Retinal pigment epithelial cell (primary cell): ENCODE measurements around the gene LPP.

Source experiments
- DNase-seq: peaks from one replicate; pipeline ENCODE4 v3.0.0-alpha.2; 2010; ENCODE audit warnings: low read depth
- H3K4me3 ChIP-seq: 2 replicates; pipeline ENCODE4 v1.5.1; 2011; ENCODE audit warnings: mild to moderate bottlenecking, low read length, control low read depth, moderate library complexity
- TF ChIP-seq, protein P1 (sequence below): conservative IDR thresholded peaks from 2 replicates; pipeline ENCODE4 v1.5.1; 2011; ENCODE audit warnings: low read depth, low read length, control low read depth, inconsistent platforms

Gene LPP

DNA sequence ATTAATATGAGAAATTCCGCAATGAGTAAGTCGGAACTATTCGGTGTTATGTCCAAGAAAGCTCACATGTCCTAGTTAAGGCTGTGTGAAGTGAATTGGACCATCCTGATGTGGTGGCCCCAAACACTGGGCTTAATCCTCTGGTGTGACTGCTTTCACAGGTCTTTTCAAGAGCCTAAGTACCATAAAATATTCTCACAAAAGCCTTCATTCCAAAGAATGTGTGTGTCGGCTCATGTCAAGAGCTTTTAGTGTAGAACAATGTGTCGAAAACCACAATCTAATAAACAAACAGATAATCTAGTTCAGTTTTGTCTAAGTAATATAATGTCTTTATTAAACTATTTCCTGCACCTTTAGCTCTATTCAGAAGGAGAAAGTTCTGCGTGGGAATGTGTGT is 311.4 kb downstream of the LPP start:
- TF ChIP-seq, protein P1, sequence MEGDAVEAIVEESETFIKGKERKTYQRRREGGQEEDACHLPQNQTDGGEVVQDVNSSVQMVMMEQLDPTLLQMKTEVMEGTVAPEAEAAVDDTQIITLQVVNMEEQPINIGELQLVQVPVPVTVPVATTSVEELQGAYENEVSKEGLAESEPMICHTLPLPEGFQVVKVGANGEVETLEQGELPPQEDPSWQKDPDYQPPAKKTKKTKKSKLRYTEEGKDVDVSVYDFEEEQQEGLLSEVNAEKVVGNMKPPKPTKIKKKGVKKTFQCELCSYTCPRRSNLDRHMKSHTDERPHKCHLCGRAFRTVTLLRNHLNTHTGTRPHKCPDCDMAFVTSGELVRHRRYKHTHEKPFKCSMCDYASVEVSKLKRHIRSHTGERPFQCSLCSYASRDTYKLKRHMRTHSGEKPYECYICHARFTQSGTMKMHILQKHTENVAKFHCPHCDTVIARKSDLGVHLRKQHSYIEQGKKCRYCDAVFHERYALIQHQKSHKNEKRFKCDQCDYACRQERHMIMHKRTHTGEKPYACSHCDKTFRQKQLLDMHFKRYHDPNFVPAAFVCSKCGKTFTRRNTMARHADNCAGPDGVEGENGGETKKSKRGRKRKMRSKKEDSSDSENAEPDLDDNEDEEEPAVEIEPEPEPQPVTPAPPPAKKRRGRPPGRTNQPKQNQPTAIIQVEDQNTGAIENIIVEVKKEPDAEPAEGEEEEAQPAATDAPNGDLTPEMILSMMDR, result no peak
- peak; percentile 92 for DNase-seq

DNA sequence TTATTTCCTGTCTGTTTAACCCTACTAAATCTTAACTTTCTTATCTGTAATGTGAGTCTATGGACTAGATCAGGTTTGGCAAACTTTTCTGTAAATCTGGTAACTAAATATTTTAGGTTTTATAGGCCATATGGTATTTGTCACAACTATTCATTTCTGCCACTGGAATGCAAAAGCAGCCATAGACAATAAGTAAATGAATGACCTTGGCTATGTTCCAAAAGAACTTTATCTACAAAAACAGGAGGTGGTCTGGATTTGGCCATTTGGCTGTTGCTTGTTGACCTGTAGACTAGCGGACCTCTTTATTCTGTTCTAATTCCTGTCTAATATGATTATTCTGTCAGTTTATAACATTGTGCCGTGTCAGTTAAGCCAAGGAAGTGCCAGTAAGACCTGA is 314.2 kb downstream of the LPP start:
- H3K4me3 ChIP-seq, result no peak overlapping the region
- TF ChIP-seq, protein P1, result no peak
- no peak for DNase-seq

More for the DNA sequence above, 311.4 kb downstream of the LPP start:
- H3K4me3 ChIP-seq, result no peak overlapping the region

DNA sequence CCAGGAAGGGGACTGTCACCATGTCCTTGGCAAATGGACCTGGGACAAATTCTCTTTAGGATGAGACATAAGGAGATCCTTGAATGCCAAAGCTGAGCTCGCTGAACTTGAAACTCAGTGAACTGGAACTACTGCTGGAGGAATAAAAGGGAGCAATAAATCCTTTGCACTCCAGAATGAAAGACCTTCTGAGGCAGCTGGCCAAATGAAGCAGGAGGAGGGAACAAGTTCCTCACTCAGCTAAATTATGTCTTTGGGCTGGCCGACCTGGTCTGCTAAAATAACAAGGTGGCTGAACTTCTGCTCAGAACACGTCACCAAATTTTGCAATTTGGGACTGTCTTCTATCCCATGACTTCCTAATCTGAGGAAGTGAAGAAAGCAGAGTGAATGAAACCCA is 314.7 kb downstream of the LPP start:
- no peak overlapping the region for H3K4me3 ChIP-seq
- TF ChIP-seq, protein P1, result no peak
- no peak for DNase-seq

- TF ChIP-seq, protein P1, result no peak
- H3K4me3 ChIP-seq, result no peak overlapping the region
- no peak for DNase-seq
Observed at GRCh38 chr3:188469228-188469885, 315.4 kb downstream of the LPP start.

- TF ChIP-seq, protein P1, result no peak
- DNase-seq, result no peak
- H3K4me3 ChIP-seq, result no peak overlapping the region
Observed at GRCh38 chr3:188470508-188471130, 316.7 kb downstream of the LPP start.

DNA sequence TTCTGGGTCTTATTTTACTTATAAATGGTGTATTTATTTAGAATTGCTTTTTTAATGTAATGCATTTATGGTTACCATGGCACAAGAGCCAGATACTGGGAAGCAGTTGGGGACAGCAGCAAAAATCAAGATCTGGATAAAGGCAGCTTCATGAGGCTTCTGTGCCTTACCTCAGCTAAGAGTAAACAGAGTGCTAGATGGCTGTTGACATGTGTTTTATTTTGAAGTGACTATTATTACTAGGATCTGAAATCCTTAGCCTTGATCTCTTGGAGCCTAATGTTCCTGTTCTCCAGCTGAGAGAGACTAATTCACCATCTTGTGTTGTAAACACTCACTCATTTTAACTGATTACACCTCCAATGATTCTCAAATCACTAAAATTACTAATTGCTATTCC is 317.8 kb downstream of the LPP start:
- TF ChIP-seq, protein P1, result no peak
- no peak for DNase-seq
- H3K4me3 ChIP-seq, result no peak overlapping the region

DNA sequence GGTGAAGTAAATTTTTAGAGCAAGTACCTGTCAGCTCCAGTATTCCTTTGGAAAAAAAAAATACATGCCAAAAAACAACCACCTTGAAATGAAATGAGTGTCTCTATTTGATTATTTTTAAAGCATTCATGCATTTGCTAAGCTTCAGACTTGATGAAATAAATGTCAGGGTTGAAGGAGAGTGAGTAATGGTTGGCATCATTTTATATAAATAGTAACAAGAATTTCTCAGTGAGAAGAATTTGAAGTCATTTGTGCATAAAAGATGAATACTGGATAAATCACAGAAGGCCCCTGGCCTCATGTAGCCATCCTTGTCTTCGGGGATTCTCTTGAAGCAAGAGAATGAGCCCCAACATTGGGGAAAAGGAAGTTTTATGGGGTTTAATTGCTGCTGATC is 318.4 kb downstream of the LPP start:
- TF ChIP-seq, protein P1, result no peak
- no peak for DNase-seq
- H3K4me3 ChIP-seq, result no peak overlapping the region
